CD14-positive monocyte (primary cell): Measurements from ENCODE around the gene RAP1B. TPM values are rescaled to one million over a fixed set of nuclear protein-coding genes. Genes with fewer than 3 reads are reported as not detected.

Source experiments
- DNase-seq, 3 donors: peaks; one replicate each; pipeline ENCODE4 v3.0.0-alpha.2; 2011 to 2022
- H2AFZ ChIP-seq: 2 replicates; pipeline ENCODE4 v1.6.0; 2012; ENCODE audit warnings: mild to moderate bottlenecking, low read depth, low read length, inconsistent platforms; ENCODE audit not compliant: insufficient read depth, poor library complexity, severe bottlenecking
- H3K27ac ChIP-seq, 2 donors: 1 replicate in 1 of 2; 2 replicates in 1 of 2; pipeline ENCODE4 v1.5.1; 2012 to 2013; ENCODE audit warnings: low read length in 2 of 2, control low read depth in 1 of 2, inconsistent platforms in 1 of 2, low read depth in 1 of 2, mild to moderate bottlenecking in 1 of 2
- H3K27me3 ChIP-seq, 2 donors: one replicate each; pipeline versions ENCODE4 v1.6.0 to v1.6.1; 2011 to 2013; ENCODE audit warnings: low read length in 2 of 2; ENCODE audit not compliant: control insufficient read depth in 2 of 2, insufficient read depth in 2 of 2
- H3K36me3 ChIP-seq, 2 donors: replicated peaks in 1 of 2; 1 replicate in 1 of 2; 2 replicates in 1 of 2; pipeline versions ENCODE4 v1.5.1 to v1.6.1; 2012 to 2013; ENCODE audit warnings: low read length in 2 of 2, control low read depth in 1 of 2, inconsistent platforms in 1 of 2, mild to moderate bottlenecking in 1 of 2; ENCODE audit not compliant: insufficient read depth in 2 of 2, control insufficient read depth in 1 of 2
- H3K4me1 ChIP-seq, 2 donors: 1 replicate in 1 of 2; 2 replicates in 1 of 2; pipeline versions ENCODE4 v1.5.1 to v1.6.1; 2012 to 2013; ENCODE audit warnings: low read length in 2 of 2, control low read depth in 1 of 2, inconsistent platforms in 1 of 2, mild to moderate bottlenecking in 1 of 2, moderate library complexity in 1 of 2; ENCODE audit not compliant: insufficient read depth in 2 of 2, control insufficient read depth in 1 of 2
- H3K4me2 ChIP-seq: replicated peaks from 2 replicates; pipeline ENCODE3; 2012; ENCODE audit warnings: low read length, moderate library complexity, mild to moderate bottlenecking; ENCODE audit not compliant: poor library complexity, severe bottlenecking; ENCODE audit errors: extremely low read depth
- H3K4me3 ChIP-seq, 3 experiments: fragments of 200-600 bp in 1 of 3; sonication (generic) in 1 of 3; replicated peaks in 1 of 3; 1 replicate in 2 of 3; 2 replicates in 1 of 3; pipeline ENCODE4 v1.5.1; 2011 to 2013; ENCODE audit warnings: low read length in 3 of 3, mild to moderate bottlenecking in 3 of 3, control low read depth in 2 of 3, low read depth in 2 of 3, inconsistent platforms in 1 of 3, moderate library complexity in 1 of 3
- H3K79me2 ChIP-seq: 2 replicates; pipeline ENCODE4 v1.6.0; 2012; ENCODE audit warnings: mild to moderate bottlenecking, control low read depth, inconsistent platforms, low read length, moderate library complexity; ENCODE audit not compliant: insufficient read depth
- H3K9ac ChIP-seq: 2 replicates; pipeline ENCODE4 v1.6.0; 2017; ENCODE audit warnings: low read length, mild to moderate bottlenecking; ENCODE audit not compliant: insufficient read depth, poor library complexity, severe bottlenecking
- H3K9me3 ChIP-seq, 2 donors: replicated peaks in 1 of 2; 1 replicate in 1 of 2; 2 replicates in 1 of 2; pipeline versions ENCODE4 v1.5.1 to v1.6.1; 2012 to 2013; ENCODE audit warnings: low read length in 2 of 2, control low read depth in 1 of 2; ENCODE audit not compliant: control insufficient read depth in 1 of 2, insufficient read depth in 1 of 2
- H4K20me1 ChIP-seq: 2 replicates; pipeline ENCODE4 v1.6.0; 2012; ENCODE audit warnings: mild to moderate bottlenecking, low read length, control low read depth, moderate library complexity; ENCODE audit not compliant: insufficient read depth
- H3K27ac Mint-ChIP-seq, 7 donors: one replicate each; pipeline ENCODE4 v1.8.0; 2020; ENCODE audit warnings: mild to moderate bottlenecking in 7 of 7, mixed read lengths in 7 of 7, moderate library complexity in 6 of 7, inconsistent platforms in 2 of 7
- H3K27me3 Mint-ChIP-seq, 3 donors: one replicate each; pipeline ENCODE4 v1.8.0; 2021 to 2022; ENCODE audit warnings: low read depth in 3 of 3, mild to moderate bottlenecking in 3 of 3, mixed read lengths in 3 of 3, moderate library complexity in 3 of 3, inconsistent platforms in 1 of 3
- H3K36me3 Mint-ChIP-seq, 2 donors: one replicate each; pipeline ENCODE4 v1.8.0; 2020; ENCODE audit warnings: mixed read lengths in 2 of 2, inconsistent platforms in 1 of 2, mild to moderate bottlenecking in 1 of 2
- H3K4me1 Mint-ChIP-seq: one replicate; pipeline ENCODE4 v1.8.0; 2020; ENCODE audit warnings: mild to moderate bottlenecking, mixed read lengths
- H3K4me3 Mint-ChIP-seq, 2 donors: one replicate each; pipeline ENCODE4 v1.8.0; 2020; ENCODE audit warnings: mild to moderate bottlenecking in 2 of 2, mixed read lengths in 2 of 2, moderate library complexity in 1 of 2
- H3K9me3 Mint-ChIP-seq, 7 donors: one replicate each; pipeline ENCODE4 v1.8.0; 2020 to 2022; ENCODE audit warnings: mixed read lengths in 7 of 7, mild to moderate bottlenecking in 6 of 7, moderate library complexity in 6 of 7, inconsistent platforms in 2 of 7
- CTCF ChIP-seq: fragments of 200-600 bp; IDR thresholded peaks from one replicate; pipeline ENCODE4 v1.8.0; 2022; ENCODE audit warnings: antibody characterized with exemption, mild to moderate bottlenecking
- WGBS: methylation state at CpG from one replicate; pipeline ENCODE4 v1.1.5; 2013; ENCODE audit warnings: missing lambda C conversion rate; ENCODE audit not compliant: insufficient coverage; 5-methylcytosine and 5-hydroxymethylcytosine counted together
- intact Hi-C, 2 donors: fragments of 100-400 bp; cut with micrococcal nuclease; formaldehyde crosslinking; loops; one replicate each; pipeline versions ENCODE4 v1.15.0 to v1.15.1; 2023
- polyA plus RNA-seq, 3 donors: library from polyadenylated mRNA; depleted of rRNA in 1 of 3; unstranded in 2 of 3; stranded (reverse) in 1 of 3; fragments of 300-500 nt in 2 of 3; fragments of >200 nt in 1 of 3; fragmentation: Illumina TruSeq in 2 of 3; gene quantifications; 1 replicate in 2 of 3; 2 replicates in 1 of 3; pipeline ENCODE4 v1.2.3, GENCODE V29; 2012 to 2021

The RAP1B gene
- polyA plus RNA-seq, 3 donors, result 153 to 543 (median 461) TPM

- Mint-ChIP-seq H3K4me3 (no peak overlapping the region), H3K4me1 (peaks cover 64% of the 10 kb centered on the region), H3K27ac (peak overlapping the region in 6 of 7 donors; percentile 6 to 81 (median 65)), H3K36me3 (peaks cover 20 to 54% of the 10 kb centered on the region in 2 donors), H3K9me3 (peaks cover 0 to 5% (median 0%) of the 10 kb centered on the region in 7 donors), H3K27me3 (peaks cover 0 to 3% (median 1%) of the 10 kb centered on the region in 3 donors)
- Histone ChIP-seq H3K4me3 (no peak overlapping the region), H3K27me3 (no peaks in the 10 kb centered on the region), H3K79me2 (peaks cover 100% of the 10 kb centered on the region), H3K27ac (peak overlapping the region in 1 of 2 donors; percentile 60), H3K4me1 (peaks cover 20 to 44% of the 10 kb centered on the region in 2 donors), H3K4me2 (peak overlapping the region; percentile 21), H3K9me3 (no peaks in the 10 kb centered on the region), H4K20me1 (peaks cover 100% of the 10 kb centered on the region), H2AFZ (no peak overlapping the region), H3K9ac (no peak overlapping the region), H3K36me3 (peaks cover 7 to 26% of the 10 kb centered on the region in 2 donors)
- DNase-seq, result peak in 1 of 3 donors; percentile 27
- WGBS, result 87% methylated on average over 3 of the region's 10 CpGs
- intact Hi-C loops, result no loop called here
- no peak for TF ChIP-seq CTCF
These were observed 10.1 kb downstream of the RAP1B start for GRCh38 chr12:68620519-68621471.

- peak overlapping the region; percentile 21 for H3K4me2 ChIP-seq
- peaks cover 10 to 34% of the 10 kb centered on the region in 2 donors for H3K36me3 ChIP-seq
- peaks cover 60% of the 10 kb centered on the region for H3K4me1 Mint-ChIP-seq
- H3K27ac Mint-ChIP-seq, result peak overlapping the region in 6 of 7 donors; percentile 6 to 81 (median 56)
- peaks cover 100% of the 10 kb centered on the region for H3K79me2 ChIP-seq
- H3K36me3 Mint-ChIP-seq, result peaks cover 23 to 53% of the 10 kb centered on the region in 2 donors
- H3K4me1 ChIP-seq, result peaks cover 20 to 36% of the 10 kb centered on the region in 2 donors
- H2AFZ ChIP-seq, result no peak overlapping the region
- intact Hi-C loops, result no loop called here
- H3K9me3 Mint-ChIP-seq, result peaks cover 0 to 5% (median 0%) of the 10 kb centered on the region in 7 donors
- peak overlapping the region in 1 of 2 donors; percentile 60 for H3K27ac ChIP-seq
- no peaks in the 10 kb centered on the region for H3K9me3 ChIP-seq
- no peaks in the 10 kb centered on the region for H3K27me3 ChIP-seq
- H3K9ac ChIP-seq, result no peak overlapping the region
- H3K4me3 ChIP-seq, result no peak overlapping the region
- peak overlapping the region in 1 of 2 donors; percentile 4 for H3K4me3 Mint-ChIP-seq
- H4K20me1 ChIP-seq, result peaks cover 100% of the 10 kb centered on the region
- peaks cover 0 to 3% (median 1%) of the 10 kb centered on the region in 3 donors for H3K27me3 Mint-ChIP-seq
- no peak for TF ChIP-seq CTCF
- DNase-seq, result no peak
These were observed 10.9 kb downstream of the RAP1B start for GRCh38 chr12:68621472-68622081.
